Smooth muscle cell (in vitro differentiated cells): ENCODE measurements around the gene ADTRP. TPM values are rescaled to one million over a fixed set of nuclear protein-coding genes. Genes with fewer than 3 reads are reported as not detected.

Source experiments
- DNase-seq: peaks from one replicate; lab custom pipeline; 2025; ENCODE audit not compliant: unreplicated experiment; lab: John Stamatoyannopoulos, UW
- H2AFZ ChIP-seq: fragments of 200-600 bp; sonication (generic); 2 replicates; pipeline ENCODE4 v1.6.0; 2016; ENCODE audit warnings: antibody characterized with exemption, low read depth, mild to moderate bottlenecking
- H3F3A ChIP-seq: fragments of 200-600 bp; sonication (generic); 2 replicates; pipeline ENCODE4 v1.6.0; 2017; ENCODE audit warnings: antibody characterized with exemption, low read depth
- H3K27ac ChIP-seq: fragments of 200-600 bp; sonication (generic); 2 replicates; pipeline ENCODE4 v1.5.1; 2016; ENCODE audit warnings: low read depth, mild to moderate bottlenecking
- H3K27me3 ChIP-seq: fragments of 200-600 bp; sonication (generic); 2 replicates; pipeline ENCODE4 v1.6.1; 2016; ENCODE audit warnings: low read depth, mild to moderate bottlenecking
- H3K36me3 ChIP-seq: fragments of 200-600 bp; sonication (generic); 2 replicates; pipeline ENCODE4 v1.5.1; 2016; ENCODE audit warnings: low read depth
- H3K4me1 ChIP-seq: fragments of 200-600 bp; sonication (generic); 2 replicates; pipeline ENCODE4 v1.5.1; 2016; ENCODE audit warnings: low read depth
- H3K4me2 ChIP-seq: fragments of 200-600 bp; sonication (generic); 2 replicates; pipeline ENCODE4 v1.6.0; 2016; ENCODE audit warnings: mild to moderate bottlenecking
- H3K4me3 ChIP-seq: fragments of 200-600 bp; sonication (generic); 2 replicates; pipeline ENCODE4 v1.5.1; 2016; ENCODE audit warnings: mild to moderate bottlenecking
- H3K79me2 ChIP-seq: fragments of 200-600 bp; sonication (generic); 2 replicates; pipeline ENCODE4 v1.6.0; 2016; ENCODE audit warnings: low read depth, mild to moderate bottlenecking
- H3K9ac ChIP-seq: fragments of 200-600 bp; sonication (generic); 2 replicates; pipeline ENCODE4 v1.6.0; 2016; ENCODE audit warnings: low read depth
- H3K9me3 ChIP-seq: fragments of 200-600 bp; sonication (generic); replicated peaks from 2 replicates; pipeline ENCODE4 v1.5.1; 2016; ENCODE audit warnings: low read depth
- H4K20me1 ChIP-seq: fragments of 200-600 bp; sonication (generic); 2 replicates; pipeline ENCODE4 v1.6.0; 2016; ENCODE audit warnings: low read depth
- CTCF ChIP-seq: fragments of 200-600 bp; sonication (generic); IDR thresholded peaks from 2 replicates; pipeline ENCODE4 v1.5.1; 2017; ENCODE audit warnings: borderline replicate concordance, mild to moderate bottlenecking, antibody characterized with exemption; ENCODE audit not compliant: insufficient read depth, poor library complexity, severe bottlenecking
- WGBS: methylation state at CpG from one replicate; pipeline ENCODE4 v1.1.7; 2016; ENCODE audit warnings: low lambda C conversion rate; 5-methylcytosine and 5-hydroxymethylcytosine counted together
- polyA plus RNA-seq: library from polyadenylated mRNA; unstranded; fragments of >200 nt; fragmentation: Nextera tagmentation; extraction: Ambion mirVana; gene quantifications from 2 replicates; pipeline ENCODE4 v1.2.1, GENCODE V29; 2016
- total RNA-seq: library from RNA; depleted of rRNA; stranded (reverse); fragments of >200 nt; gene quantifications from 2 replicates; pipeline ENCODE4 v1.2.3, GENCODE V29; 2014

Gene ADTRP
- total and polyA plus RNA-seq, 2 experiments from 2014 or later, result 0.67 to 1.1 TPM

GRCh38 chr6:11750682-11751081, 27.9 kb downstream of the ADTRP start:
- H3F3A ChIP-seq, result no peaks in the 10 kb centered on the region

GRCh38 chr6:11748591-11749210, 29.9 kb downstream of the ADTRP start:
- 92% methylated on average over 7 of the region's 7 CpGs for WGBS
- Histone ChIP-seq H4K20me1 (no peaks in the 10 kb centered on the region), H3K27ac (no peak overlapping the region), H3K4me2 (no peak overlapping the region), H3K27me3 (no peaks in the 10 kb centered on the region), H3K36me3 (no peaks in the 10 kb centered on the region), H3K9me3 (no peaks in the 10 kb centered on the region), H2AFZ (no peak overlapping the region), H3F3A (no peaks in the 10 kb centered on the region), H3K4me1 (no peaks in the 10 kb centered on the region), H3K79me2 (no peaks in the 10 kb centered on the region), H3K4me3 (no peak overlapping the region), H3K9ac (no peak overlapping the region)
- no peak for TF ChIP-seq CTCF
- DNase-seq, result no peak

More at GRCh38 chr6:11750682-11751081, 27.9 kb downstream of the ADTRP start:
- H3K36me3 ChIP-seq, result no peaks in the 10 kb centered on the region
- H3K27me3 ChIP-seq, result no peaks in the 10 kb centered on the region
- 53% methylated on average over 7 of the region's 7 CpGs for WGBS
- H3K9me3 ChIP-seq, result no peaks in the 10 kb centered on the region
- no peaks in the 10 kb centered on the region for H3K79me2 ChIP-seq
- no peaks in the 10 kb centered on the region for H4K20me1 ChIP-seq
- H3K27ac ChIP-seq, result no peak overlapping the region
- H3K4me2 ChIP-seq, result no peak overlapping the region
- no peaks in the 10 kb centered on the region for H3K4me1 ChIP-seq
- no peak overlapping the region for H3K4me3 ChIP-seq
- no peak overlapping the region for H2AFZ ChIP-seq
- no peak overlapping the region for H3K9ac ChIP-seq
- no peak for TF ChIP-seq CTCF
- DNase-seq, result no peak

- Histone ChIP-seq H3K4me2 (no peak overlapping the region), H3K27ac (no peak overlapping the region), H3K36me3 (no peaks in the 10 kb centered on the region), H4K20me1 (no peaks in the 10 kb centered on the region), H3F3A (no peaks in the 10 kb centered on the region), H3K9ac (no peak overlapping the region), H3K4me3 (no peak overlapping the region), H2AFZ (no peak overlapping the region), H3K9me3 (no peaks in the 10 kb centered on the region), H3K27me3 (no peaks in the 10 kb centered on the region), H3K4me1 (no peaks in the 10 kb centered on the region), H3K79me2 (no peaks in the 10 kb centered on the region)
- WGBS, result 88% methylated on average over 3 of the region's 3 CpGs
- DNase-seq, result no peak
- no peak for TF ChIP-seq CTCF
These were observed 31.6 kb downstream of the ADTRP start for GRCh38 chr6:11747021-11747420.

GRCh38 chr6:11744753-11745152, 33.9 kb downstream of the ADTRP start:
- Histone ChIP-seq H3K4me3 (no peak overlapping the region), H3K36me3 (no peaks in the 10 kb centered on the region), H3K9ac (no peak overlapping the region), H3K27me3 (no peaks in the 10 kb centered on the region), H3K4me1 (no peaks in the 10 kb centered on the region), H3K27ac (no peak overlapping the region), H4K20me1 (no peaks in the 10 kb centered on the region), H3K9me3 (no peaks in the 10 kb centered on the region), H3K79me2 (no peaks in the 10 kb centered on the region), H3K4me2 (no peak overlapping the region), H3F3A (no peaks in the 10 kb centered on the region), H2AFZ (no peak overlapping the region)
- DNase-seq, result no peak
- WGBS, result 68% methylated on average over 3 of the region's 3 CpGs
- no peak for TF ChIP-seq CTCF
